H54 (cell line): ENCODE results near the gene ATF5.

Experiments used
- DNase-seq: peaks from one replicate; pipeline ENCODE4 v3.0.0; 2011; ENCODE audit warnings: low spot score, mixed read lengths; ENCODE audit not compliant: insufficient read length
- FAIRE-seq: peaks from 3 replicates; lab custom pipeline; 2011; peaks lifted over from hg19 to GRCh38; lab: Jason Lieb, UNC
- POLR2A ChIP-seq: IDR thresholded peaks from 2 replicates; pipeline ENCODE4 v1.6.1; 2011; ENCODE audit warnings: low read depth, mild to moderate bottlenecking, low read length

ATF5 gene, protein sequence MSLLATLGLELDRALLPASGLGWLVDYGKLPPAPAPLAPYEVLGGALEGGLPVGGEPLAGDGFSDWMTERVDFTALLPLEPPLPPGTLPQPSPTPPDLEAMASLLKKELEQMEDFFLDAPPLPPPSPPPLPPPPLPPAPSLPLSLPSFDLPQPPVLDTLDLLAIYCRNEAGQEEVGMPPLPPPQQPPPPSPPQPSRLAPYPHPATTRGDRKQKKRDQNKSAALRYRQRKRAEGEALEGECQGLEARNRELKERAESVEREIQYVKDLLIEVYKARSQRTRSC

DNA sequence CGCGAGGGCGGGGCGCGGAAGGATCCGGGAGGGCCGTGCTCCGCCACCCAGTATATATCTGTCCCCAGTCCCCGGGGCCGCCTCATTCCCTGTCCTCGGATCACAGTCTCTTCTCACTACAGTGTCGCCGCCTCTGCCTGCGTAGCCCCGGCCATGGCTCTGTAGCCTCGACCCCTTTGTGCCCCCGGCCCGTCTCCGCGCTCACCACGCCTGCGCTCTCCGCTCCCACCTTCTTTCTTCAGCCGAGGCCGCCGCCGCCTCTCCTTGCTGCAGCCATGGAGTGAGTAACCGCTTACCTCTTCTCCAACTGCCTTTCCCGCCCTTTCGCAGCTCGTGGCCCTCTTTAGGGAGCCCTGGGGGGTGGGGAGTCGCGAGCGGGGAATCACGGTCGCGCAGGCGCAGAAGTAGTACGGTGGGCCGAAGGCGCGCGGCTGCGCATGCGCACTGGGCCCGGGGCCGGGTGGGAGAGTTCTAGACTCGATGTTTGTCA, at the start of gene ATF5, which contains the start of gene NUP62:
ATF5 (plus strand) TSS at position 85 of the 490 bp plus-strand sequence. CDS start 1,646 bp downstream, outside the sequence.
NUP62 (minus strand) TSS at position 384 of the 490 bp plus-strand sequence. CDS start 19,697 bp downstream, outside the sequence.
- peak; percentile 80 for TF ChIP-seq POLR2A
- FAIRE-seq = no peak
- DNase-seq = peak; percentile 97

DNA sequence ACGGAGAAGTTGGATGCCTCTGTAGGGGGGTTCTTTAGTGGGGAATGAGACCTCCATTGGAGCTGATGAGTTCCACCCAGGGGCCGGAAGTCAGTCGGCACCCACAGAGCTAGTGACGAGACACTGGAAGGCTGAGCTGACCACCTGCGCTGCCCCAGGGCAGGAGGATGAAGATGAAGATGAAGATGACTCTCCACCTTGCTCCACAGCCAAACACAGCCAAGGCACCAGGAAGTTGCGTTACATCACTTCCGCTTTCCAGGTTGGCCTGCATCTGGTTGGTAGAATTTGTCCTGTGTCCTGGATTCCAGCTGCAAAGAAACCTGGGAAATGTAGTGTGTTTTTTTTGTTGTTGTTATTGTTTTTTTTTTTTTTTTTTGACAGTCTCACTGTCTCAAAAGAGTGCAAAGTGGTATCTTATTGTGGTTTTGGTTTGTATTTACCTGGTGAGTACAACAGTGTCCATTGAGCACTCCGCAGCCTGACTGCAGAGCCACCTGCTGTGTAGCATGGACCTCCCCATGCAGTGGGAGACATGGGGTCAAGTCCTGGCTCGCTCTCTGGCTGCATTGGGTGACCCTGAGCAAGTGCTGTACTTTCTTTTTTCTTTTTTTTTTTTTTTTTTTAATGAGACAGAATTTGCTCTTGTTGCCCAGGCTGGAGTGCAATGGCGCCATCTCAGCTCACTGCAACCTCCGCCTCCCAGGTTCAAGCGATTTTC, 49.6 kb upstream of the ATF5 start:
- no peak for FAIRE-seq
- TF ChIP-seq POLR2A = no peak
- DNase-seq = no peak

DNA sequence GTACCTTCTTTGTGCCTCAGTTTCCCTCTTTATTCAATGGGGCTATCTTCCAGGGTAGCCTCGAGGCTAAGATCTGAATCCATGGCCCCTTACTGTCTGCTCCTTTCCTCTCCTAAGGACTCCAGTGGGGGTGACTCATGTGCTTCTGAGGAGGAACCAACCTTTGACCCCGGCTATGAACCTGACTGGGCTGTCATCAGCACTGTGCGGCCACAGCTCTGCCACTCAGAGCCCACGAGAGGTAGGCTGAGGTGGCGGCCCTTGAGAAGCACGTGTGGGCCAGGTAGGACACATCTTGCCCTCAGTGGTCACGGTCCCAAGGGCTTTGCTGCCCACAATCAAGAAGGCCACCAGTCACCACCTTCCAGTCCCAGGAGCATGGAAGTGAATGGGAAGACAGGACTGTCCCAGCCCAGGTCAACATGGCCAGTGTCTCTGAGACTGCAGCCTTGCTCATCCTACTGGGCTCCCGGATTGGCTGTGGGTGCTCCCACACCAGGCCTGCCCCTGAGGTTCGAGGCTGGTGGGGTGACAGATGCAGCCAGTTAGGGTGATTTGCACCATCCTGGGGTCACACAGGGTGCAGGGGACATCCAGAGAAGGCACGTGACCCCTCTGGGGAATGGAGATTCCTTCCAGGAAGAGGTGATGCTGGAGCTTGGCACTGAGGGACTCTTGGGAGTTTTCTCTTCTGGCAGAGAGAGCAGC, 48.7 kb upstream of the ATF5 start:
- FAIRE-seq (no peak), DNase-seq (no peak)
- TF ChIP-seq POLR2A = no peak

DNA sequence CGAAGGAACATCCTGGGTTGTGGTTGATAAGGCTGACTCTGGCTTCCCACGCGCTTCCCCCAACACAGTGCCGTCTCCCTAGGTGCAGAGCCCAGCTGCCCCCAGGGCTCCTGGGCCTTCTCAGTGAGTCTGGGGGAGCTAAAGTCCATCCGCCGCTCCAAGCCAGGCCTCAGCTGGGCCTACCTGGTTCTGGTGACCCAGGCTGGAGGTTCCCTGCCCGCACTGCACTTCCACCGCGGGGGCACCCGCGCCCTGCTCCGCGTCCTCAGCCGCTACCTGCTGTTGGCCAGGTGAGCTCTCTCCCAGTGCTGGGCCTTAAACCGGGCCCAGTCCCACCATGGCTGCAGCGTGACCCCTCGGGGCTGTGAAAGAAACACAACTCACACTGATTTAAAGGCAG, 47.8 kb upstream of the ATF5 start:
- FAIRE-seq (no peak), DNase-seq (no peak)
- no peak for TF ChIP-seq POLR2A

DNA sequence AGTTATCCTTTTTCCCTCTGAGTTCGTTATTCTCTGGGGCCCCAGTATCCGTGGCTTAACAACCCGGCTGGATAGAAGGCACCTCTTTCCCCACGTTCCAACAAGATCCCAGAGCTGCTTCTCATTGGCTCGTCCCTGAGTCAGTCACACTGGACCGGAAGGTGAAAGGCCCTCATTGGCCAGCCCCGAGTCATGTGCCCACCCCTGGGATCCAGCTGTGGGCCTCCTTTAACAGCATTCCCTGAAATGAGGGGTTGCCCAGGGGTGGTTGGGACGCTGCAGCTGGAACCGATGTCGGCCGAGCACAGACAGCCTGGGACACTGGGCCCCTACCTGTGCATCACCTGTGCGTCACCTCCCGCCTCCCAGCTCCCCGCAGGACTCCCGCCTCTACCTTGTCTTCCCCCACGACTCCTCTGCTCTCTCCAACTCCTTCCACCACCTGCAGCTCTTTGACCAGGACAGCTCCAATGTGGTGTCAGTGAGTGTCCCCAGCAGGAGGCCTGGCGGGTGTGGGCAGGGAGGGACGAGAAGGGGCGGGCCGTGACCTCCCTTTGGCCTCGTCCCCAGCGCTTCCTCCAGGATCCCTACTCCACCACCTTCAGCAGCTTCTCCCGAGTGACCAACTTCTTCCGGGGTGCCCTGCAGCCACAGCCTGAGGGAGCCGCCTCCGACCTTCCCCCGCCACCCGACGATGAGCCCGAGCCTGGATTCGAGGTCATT, 47.2 kb upstream of the ATF5 start:
- TF ChIP-seq POLR2A = no peak
- FAIRE-seq = no peak
- DNase-seq = no peak

DNA sequence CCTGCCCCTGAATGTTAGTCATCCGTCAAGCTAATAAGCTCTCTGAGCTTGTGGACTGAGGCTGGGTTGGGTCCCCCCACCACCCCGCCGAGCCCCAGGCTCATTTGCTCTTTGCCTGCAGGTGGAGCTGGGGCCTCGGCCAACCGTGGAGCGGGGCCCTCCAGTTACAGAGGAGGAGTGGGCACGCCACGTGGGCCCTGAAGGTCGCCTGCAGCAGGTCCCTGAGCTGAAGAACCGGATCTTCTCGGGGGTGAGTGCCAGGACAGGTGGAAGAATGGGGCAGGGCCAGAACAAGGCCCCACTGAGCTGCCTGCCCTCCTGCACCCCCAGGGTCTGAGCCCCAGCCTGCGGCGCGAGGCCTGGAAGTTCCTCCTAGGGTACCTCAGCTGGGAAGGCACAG, 46.4 kb upstream of the ATF5 start:
- no peak for FAIRE-seq
- no peak for TF ChIP-seq POLR2A
- DNase-seq = no peak

DNA sequence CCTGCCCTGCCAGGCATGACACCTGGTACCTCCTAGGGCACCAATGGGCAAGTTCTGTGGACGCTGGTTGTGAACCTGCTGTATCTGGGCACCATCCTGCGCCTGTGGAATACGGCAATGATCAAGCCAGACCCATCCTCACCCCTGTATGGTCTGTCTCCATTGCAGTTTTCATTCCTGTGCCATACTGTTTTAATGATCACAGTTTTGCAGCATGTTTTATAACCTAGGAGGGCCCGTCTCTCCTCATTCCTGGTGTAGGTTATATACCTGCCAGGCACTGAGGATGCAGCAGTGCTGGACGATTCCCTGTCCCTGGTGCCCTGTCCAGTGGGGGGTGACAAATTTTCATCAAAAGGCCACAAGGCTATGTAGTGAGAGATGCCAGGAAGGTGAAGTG, 45.9 kb upstream of the ATF5 start:
- no peak for TF ChIP-seq POLR2A
- FAIRE-seq = no peak
- DNase-seq = no peak

DNA sequence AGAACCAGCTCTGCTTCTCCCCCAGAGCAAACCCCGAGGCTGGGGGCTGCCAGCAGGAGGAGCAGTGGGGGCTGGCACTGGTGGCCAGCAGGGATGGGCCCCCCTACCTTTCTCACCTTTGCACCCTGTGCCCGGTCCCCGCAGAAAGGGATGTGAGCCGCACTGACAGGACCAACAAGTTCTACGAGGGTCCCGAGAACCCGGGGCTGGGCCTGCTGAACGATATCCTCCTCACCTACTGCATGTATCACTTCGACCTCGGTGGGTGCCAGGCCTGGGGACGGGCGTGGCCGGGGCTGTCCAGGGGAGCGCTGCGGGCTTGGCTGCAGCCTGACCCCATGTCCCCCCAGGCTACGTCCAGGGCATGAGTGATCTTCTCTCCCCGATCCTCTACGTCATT, 44.9 kb upstream of the ATF5 start:
- no peak for FAIRE-seq
- TF ChIP-seq POLR2A = no peak

DNA sequence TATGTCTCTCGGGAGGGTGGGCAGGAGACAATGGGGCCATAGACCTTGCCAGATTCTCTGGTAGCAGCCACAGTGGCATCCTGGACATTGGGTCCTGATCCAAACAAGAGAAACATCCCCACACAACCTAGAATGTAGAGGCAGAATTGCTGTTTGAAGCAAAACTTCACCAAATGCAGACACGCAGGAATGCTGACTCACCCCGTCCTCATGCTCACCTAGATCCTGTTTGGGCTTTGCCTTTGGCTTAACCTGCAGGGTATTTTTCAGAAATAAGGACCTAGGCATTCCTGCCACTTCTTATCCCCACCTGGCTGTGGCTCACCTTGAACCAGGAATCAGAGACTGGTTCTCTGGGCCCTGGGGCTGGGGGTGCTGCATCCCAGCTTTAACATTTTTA, 44.2 kb upstream of the ATF5 start:
- no peak for TF ChIP-seq POLR2A
- FAIRE-seq = no peak
- no peak for DNase-seq

More for the DNA sequence above, 44.9 kb upstream of the ATF5 start:
- DNase-seq = no peak

DNA sequence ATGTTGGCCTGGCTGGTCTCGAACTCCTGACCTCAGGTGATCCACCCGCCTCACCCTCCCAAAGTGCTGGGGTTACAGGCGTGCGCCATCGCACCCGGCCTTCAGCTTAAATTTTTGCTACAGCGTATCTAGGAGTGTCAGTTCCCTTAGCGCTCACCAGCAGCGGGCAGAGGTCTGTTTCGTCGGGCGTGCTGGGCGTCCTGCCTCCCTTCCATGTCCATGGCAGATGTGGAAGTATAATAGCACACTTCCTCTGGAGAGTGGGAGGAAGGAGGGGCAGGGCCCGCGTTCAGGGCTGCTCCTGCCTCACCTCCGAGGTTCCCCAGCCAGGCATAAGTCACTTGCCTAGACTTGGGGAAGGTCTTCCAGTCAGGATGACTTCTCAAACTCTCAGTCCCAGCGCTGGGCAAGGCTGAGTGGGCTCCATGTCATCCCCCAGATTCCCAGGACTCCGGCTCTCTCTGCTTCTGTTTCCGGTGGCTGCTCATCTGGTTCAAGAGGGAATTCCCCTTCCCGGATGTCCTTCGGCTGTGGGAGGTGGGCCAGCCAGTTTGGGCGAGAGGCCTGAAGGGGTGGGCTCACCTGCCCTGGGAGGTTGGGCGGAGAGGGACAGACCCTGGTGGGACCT, 41.9 kb upstream of the ATF5 start:
- FAIRE-seq (no peak), DNase-seq (no peak)
- no peak for TF ChIP-seq POLR2A

DNA sequence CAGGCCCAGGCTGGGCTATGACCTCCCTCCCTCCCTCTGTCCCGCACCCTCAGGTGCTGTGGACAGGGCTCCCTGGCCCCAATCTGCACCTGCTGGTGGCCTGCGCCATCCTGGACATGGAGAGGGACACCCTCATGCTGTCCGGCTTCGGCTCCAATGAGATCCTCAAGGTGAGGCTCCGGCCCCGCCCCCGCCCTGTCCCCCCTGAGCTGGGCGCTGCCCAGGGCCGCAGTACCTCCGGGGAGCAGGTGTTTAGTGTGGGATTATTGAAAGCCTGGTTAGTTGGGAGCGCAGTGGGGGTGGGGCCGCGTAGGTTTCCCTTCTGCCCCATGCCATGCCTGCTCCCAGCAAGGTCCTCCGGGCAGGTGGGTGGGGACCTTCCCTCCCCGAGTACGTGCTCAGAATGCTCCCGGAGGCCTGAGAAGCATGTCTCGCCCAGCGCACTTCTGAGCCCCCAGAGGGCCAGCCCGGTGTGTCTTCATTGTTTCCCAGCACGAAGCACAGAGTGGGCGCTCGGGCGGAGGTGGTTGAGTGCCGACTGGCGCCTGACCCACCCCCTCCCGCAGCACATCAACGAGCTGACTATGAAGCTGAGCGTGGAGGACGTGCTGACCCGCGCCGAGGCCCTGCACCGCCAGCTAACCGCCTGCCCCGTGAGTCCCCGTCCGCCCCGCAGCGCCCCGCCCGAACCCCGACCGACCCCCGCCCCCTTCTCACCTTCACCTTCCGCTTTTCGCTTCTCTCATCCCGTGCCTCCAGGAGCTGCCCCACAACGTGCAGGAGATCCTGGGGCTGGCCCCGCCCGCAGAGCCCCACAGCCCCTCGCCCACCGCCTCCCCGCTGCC, 41.1 kb upstream of the ATF5 start:
- FAIRE-seq (no peak), DNase-seq (no peak)
- TF ChIP-seq POLR2A = no peak

DNA sequence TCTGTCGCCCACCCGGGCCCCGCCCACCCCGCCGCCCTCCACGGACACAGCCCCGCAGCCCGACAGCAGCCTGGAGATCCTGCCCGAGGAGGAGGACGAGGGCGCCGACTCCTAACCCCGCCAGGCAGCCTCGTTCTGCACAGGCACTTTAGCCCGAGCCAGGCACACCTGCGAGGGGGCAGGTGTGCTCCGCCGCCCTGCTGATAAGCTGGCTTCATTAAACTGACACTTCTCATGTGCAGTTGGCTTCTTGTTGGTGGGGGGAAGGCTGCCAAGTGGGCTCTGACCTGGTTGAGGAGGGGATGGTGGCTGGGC, 40.5 kb upstream of the ATF5 start:
- no peak for FAIRE-seq

More for the DNA sequence above, 40.5 kb upstream of the ATF5 start:
- no peak for TF ChIP-seq POLR2A
- DNase-seq = no peak
